ENCODE measurements around the gene CTNNA3.

DNA sequence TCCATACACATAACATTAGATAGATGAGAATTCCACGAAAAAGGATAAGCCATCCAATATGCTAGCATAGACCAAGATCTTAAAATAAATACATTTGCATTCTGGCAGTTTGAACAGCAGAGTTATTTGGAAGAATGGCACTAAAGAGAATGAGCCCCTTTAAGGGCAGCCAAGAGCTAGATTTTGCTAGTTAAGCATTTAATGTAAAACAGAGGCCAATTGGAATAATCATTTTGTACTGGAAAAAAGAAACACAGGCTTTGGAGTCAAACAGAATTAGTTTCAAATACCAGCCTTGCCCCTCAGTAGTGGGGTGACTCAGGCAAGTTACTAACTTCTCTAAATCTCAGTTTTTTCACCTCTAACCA lies 714.0 kb downstream of the CTNNA3 start:
- TF ChIP-seq, protein P1, sequence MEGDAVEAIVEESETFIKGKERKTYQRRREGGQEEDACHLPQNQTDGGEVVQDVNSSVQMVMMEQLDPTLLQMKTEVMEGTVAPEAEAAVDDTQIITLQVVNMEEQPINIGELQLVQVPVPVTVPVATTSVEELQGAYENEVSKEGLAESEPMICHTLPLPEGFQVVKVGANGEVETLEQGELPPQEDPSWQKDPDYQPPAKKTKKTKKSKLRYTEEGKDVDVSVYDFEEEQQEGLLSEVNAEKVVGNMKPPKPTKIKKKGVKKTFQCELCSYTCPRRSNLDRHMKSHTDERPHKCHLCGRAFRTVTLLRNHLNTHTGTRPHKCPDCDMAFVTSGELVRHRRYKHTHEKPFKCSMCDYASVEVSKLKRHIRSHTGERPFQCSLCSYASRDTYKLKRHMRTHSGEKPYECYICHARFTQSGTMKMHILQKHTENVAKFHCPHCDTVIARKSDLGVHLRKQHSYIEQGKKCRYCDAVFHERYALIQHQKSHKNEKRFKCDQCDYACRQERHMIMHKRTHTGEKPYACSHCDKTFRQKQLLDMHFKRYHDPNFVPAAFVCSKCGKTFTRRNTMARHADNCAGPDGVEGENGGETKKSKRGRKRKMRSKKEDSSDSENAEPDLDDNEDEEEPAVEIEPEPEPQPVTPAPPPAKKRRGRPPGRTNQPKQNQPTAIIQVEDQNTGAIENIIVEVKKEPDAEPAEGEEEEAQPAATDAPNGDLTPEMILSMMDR (conservative IDR thresholded peaks at IDR 0.05 in 1 of 2, IDR thresholded peaks at IDR 0.05 in 1 of 2; ENCODE audit: low read depth in 1 of 2, low read length in 2 of 2): no peak
- TF ChIP-seq EZH2 (IDR thresholded peaks at IDR 0.05; ENCODE audit: low read length, missing control alignments): no peak
